Right lobe of liver (tissue), 6 donors: ENCODE data around the gene OSBP. TPM values are rescaled to one million over a fixed set of nuclear protein-coding genes. Genes with fewer than 3 reads are reported as not detected.

ENCODE experiments used
- ATAC-seq, 4 donors: fragments of 200-7000 bp; cut with Tn5 transposase; one replicate each; pipeline ENCODE4 v1.9.1; 2020; ENCODE audit warnings: mild to moderate bottlenecking in 4 of 4, moderate library complexity in 4 of 4
- DNase-seq, 3 donors: peaks; one replicate each; pipeline ENCODE4 v3.0.0-alpha.2; 2020
- H3K27ac ChIP-seq, 3 donors: fragments of 200-600 bp; one replicate each; pipeline ENCODE4 v1.8.0; 2022
- H3K27me3 ChIP-seq, 2 donors: fragments of 200-600 bp; one replicate each; pipeline ENCODE4 v1.8.0; 2022
- H3K36me3 ChIP-seq, 4 donors: fragments of 200-600 bp; sonication (generic) in 1 of 4; one replicate each; pipeline versions ENCODE4 v1.5.1 to v1.8.0; 2017 to 2022; ENCODE audit warnings: control low read depth in 1 of 4
- H3K4me1 ChIP-seq, 4 donors: fragments of 200-600 bp; sonication (generic) in 1 of 4; one replicate each; pipeline versions ENCODE4 v1.5.1 to v1.8.0; 2017 to 2022; ENCODE audit warnings: control low read depth in 1 of 4
- H3K4me3 ChIP-seq, 3 donors: fragments of 200-600 bp; one replicate each; pipeline ENCODE4 v1.8.0; 2022
- H3K9me3 ChIP-seq, 4 donors: fragments of 200-600 bp; sonication (generic) in 1 of 4; one replicate each; pipeline versions ENCODE4 v1.5.1 to v1.8.0; 2017 to 2022; ENCODE audit warnings: control low read depth in 1 of 4
- POLR2A ChIP-seq: fragments of 450-650 bp; IDR thresholded peaks from one replicate; pipeline ENCODE4 v1.6.1; 2017; ENCODE audit warnings: antibody characterized with exemption, mild to moderate bottlenecking
- WGBS: methylation state at CpG from one replicate; pipeline ENCODE4 v1.1.6; 2018; ENCODE audit warnings: low coverage, low lambda C conversion rate; ENCODE audit not compliant: insufficient coverage; ENCODE audit errors: missing lambda C conversion rate; 5-methylcytosine and 5-hydroxymethylcytosine counted together
- intact Hi-C, 2 donors: fragments of 100-400 bp; cut with DNase I; formaldehyde crosslinking; loops; one replicate each; pipeline versions ENCODE4 v1.11.2 to v1.14.1; 2022
- total RNA-seq, 6 experiments: library from RNA; depleted of rRNA in 2 of 6; stranded (reverse); fragments of >200 nt in 2 of 6; fragmentation: NEBNext Ultra II Directional in 3 of 6; extraction: Animal tissue kit (Norgen Biotek cat#: 25700) in 3 of 6; gene quantifications; one replicate each; pipeline versions ENCODE4 v1.1.0 to v1.2.4, GENCODE V29; 2016 to 2023
- TF ChIP-seq, protein P1 (sequence below), 4 donors: fragments of 200-600 bp in 3 of 4; fragments of 450-650 bp in 1 of 4; IDR thresholded peaks; one replicate each; pipeline versions ENCODE4 v1.5.1 to v1.8.0; 2016 to 2022; ENCODE audit warnings: antibody characterized with exemption in 4 of 4, mild to moderate bottlenecking in 2 of 4
- donor health status: DM: no; HTN: yes; CAD: no.
- donor health status: DM: no; HTN: no; CAD: no.
- donor health status: DM: no; HTN: no; CAD: no.
- donor health status: DM: no; HTN: yes; CAD: no.
- donor health status: DM: no; HTN: yes; CAD: no.

Gene OSBP
- total RNA-seq, 6 experiments from 2014 or later = 44.9 to 65.4 (median 52.4) TPM

DNA sequence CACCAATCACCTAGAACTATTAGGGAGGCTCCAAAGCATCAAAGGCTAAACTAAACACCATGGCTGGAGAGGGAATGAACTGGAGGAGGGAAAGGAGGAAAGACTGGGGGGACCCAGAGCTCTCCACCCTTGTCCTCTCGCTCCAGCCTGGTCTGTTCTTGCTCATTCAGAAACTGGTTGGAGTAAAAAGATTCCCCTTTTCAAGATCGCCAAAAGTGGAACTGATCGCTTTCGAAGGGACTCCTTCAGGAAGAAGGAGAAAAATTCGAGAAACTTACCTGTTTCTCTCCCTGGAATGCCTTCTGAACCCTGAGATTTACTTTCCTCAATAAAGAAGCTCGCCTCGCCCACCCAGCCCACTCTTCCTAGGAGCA is 57.3 kb downstream of the OSBP start:
- ATAC-seq (no peak), DNase-seq (no peak)
- Histone ChIP-seq H3K4me1 (peaks cover 0 to 4% (median 0%) of the 10 kb centered on the region in 4 donors), H3K4me3 (no peak overlapping the region), H3K27ac (no peak overlapping the region), H3K9me3 (no peaks in the 10 kb centered on the region), H3K27me3 (no peaks in the 10 kb centered on the region), H3K36me3 (no peaks in the 10 kb centered on the region)
- TF ChIP-seq, protein P1, sequence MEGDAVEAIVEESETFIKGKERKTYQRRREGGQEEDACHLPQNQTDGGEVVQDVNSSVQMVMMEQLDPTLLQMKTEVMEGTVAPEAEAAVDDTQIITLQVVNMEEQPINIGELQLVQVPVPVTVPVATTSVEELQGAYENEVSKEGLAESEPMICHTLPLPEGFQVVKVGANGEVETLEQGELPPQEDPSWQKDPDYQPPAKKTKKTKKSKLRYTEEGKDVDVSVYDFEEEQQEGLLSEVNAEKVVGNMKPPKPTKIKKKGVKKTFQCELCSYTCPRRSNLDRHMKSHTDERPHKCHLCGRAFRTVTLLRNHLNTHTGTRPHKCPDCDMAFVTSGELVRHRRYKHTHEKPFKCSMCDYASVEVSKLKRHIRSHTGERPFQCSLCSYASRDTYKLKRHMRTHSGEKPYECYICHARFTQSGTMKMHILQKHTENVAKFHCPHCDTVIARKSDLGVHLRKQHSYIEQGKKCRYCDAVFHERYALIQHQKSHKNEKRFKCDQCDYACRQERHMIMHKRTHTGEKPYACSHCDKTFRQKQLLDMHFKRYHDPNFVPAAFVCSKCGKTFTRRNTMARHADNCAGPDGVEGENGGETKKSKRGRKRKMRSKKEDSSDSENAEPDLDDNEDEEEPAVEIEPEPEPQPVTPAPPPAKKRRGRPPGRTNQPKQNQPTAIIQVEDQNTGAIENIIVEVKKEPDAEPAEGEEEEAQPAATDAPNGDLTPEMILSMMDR (IDR thresholded peaks at IDR 0.05) = no peak
- 60% methylated on average over 6 of the region's 7 CpGs for WGBS
- intact Hi-C loops = no loop called here

DNA sequence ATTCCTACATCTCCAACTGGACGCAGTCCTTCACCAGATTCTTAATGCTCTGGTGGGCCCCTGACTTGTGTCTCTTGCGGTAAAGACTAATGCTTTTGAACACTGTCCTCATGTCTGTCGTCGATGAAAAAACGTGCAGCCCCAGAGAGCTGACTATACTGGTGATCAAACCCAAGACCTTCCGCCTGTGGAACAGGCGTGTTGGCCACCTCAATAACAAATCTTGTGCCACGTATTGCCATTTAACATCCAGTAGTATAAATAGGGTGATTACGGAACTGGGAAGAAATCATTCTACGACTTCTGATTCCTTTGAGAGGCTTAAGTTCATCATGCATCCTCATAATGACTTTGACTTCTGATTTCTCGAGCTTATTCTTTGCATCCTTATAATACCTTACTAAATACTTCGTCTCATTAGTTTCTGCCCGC is 58.6 kb downstream of the OSBP start:
- intact Hi-C loops = no loop called here
- Histone ChIP-seq H3K27ac (no peak overlapping the region), H3K4me1 (peaks cover 0 to 4% (median 0%) of the 10 kb centered on the region in 4 donors), H3K9me3 (no peaks in the 10 kb centered on the region), H3K27me3 (no peaks in the 10 kb centered on the region), H3K4me3 (no peak overlapping the region), H3K36me3 (no peaks in the 10 kb centered on the region)
- no peak for TF ChIP-seq POLR2A
- TF ChIP-seq, protein P1 (IDR thresholded peaks at IDR 0.05) = no peak
- DNase-seq (no peak), ATAC-seq (no peak)
- 7% methylated on average over 12 of the region's 13 CpGs for WGBS

DNA sequence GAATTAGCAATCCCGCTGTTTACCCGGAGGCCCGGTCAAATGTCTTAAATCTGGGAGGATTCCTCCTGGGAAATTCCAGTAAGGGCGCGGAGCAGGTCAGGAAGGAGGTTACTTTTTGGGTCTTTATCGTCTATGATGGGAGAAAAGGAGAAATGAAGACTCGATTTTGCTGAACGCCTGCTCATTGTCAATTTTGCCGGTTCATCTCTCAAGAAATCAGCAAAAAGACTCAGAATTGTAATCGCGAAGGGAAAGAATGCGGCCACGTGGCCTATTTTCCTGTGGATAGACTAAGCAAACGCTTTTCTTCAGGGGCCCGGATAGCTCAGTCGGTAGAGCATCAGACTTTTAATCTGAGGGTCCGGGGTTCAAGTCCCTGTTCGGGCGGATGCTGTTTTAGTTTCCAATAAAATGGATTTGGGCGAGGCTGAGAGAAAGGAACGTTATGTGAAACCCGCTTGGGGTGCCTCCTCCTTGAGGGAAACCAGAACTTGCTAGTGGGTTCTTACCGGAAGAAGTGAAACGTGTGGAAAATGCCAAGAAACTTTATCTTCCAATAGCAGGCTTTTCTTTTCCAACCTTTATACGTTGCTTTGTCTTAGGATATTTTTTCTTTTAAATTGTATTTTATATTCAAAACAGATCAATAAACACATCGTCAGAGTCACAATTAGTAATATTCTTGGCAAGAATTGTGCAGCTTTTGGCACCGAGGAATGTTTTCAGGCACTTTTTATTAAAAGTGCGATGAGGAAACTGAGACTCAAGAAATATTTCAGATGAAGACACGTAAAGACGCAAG is 59.3 kb downstream of the OSBP start:
- TF ChIP-seq POLR2A = no peak
- TF ChIP-seq, protein P1 (IDR thresholded peaks at IDR 0.05) = no peak
- Histone ChIP-seq H3K27me3 (no peaks in the 10 kb centered on the region), H3K9me3 (no peaks in the 10 kb centered on the region), H3K4me3 (peak overlapping the region; percentile 5 to 27 (median 23)), H3K4me1 (peaks cover 0 to 8% (median 0%) of the 10 kb centered on the region in 4 donors), H3K27ac (no peak overlapping the region), H3K36me3 (no peaks in the 10 kb centered on the region)
- no peak for DNase-seq
- whole genome bisulfite sequencing = 6% methylated on average over 30 of the region's 30 CpGs
- intact Hi-C loops = no loop called here
- peak; percentile 15 to 57 (median 42) for ATAC-seq

DNA sequence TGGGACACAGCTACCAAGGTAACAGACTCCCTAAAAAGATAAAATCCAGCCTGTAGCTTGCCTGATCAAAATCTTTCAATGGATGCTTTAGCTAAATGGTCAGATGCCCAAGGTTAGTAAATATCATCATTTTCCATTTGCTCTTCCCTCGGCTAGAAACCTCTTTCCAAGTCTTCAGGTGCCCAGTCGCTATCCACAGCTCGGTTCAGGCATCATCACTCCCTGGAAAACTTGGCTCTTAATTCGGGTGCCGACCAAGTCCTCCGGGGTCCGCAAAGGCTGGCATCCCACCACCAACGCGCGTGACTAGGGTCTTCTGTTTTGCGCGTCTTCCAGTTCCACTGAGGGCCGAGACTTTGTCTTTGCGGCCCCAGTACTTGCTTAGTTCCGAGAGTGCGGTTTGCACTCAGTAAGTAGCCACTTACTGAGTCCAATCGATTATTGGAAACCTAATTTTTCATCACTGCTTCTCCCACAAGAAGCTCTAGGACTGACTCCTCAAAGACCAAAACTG is 59.9 kb downstream of the OSBP start:
- no peaks in the 10 kb centered on the region for H3K36me3 ChIP-seq
- intact Hi-C loops = no loop called here
- no peaks in the 10 kb centered on the region for H3K27me3 ChIP-seq
- TF ChIP-seq POLR2A = no peak
- TF ChIP-seq, protein P1 (IDR thresholded peaks at IDR 0.05) = no peak
- peak overlapping the region; percentile 5 to 27 (median 23) for H3K4me3 ChIP-seq
- H3K4me1 ChIP-seq = peaks cover 0 to 8% (median 0%) of the 10 kb centered on the region in 4 donors
- DNase-seq (peak in 1 of 3 donors; percentile 32), ATAC-seq (no peak)
- 19% methylated on average over 16 of the region's 17 CpGs for WGBS
- H3K9me3 ChIP-seq = no peaks in the 10 kb centered on the region
- no peak overlapping the region for H3K27ac ChIP-seq
